Mammary epithelial cell (primary cell): ENCODE data around the gene PLEKHG4B.

ENCODE experiments used
- CTCF ChIP-seq, 2 donors: IDR thresholded peaks in 1 of 2; conservative IDR thresholded peaks in 1 of 2; 2 replicates each; pipeline ENCODE4 v1.5.1; 2011 to 2012; ENCODE audit warnings: inconsistent platforms in 2 of 2, low read length in 2 of 2, mild to moderate bottlenecking in 2 of 2, control low read depth in 1 of 2, low read depth in 1 of 2; ENCODE audit not compliant: insufficient read depth in 1 of 2; ENCODE audit errors: extremely low read depth in 1 of 2
- EZH2 ChIP-seq: IDR thresholded peaks from 2 replicates; pipeline ENCODE4 v1.6.1; 2012; ENCODE audit warnings: low read length, inconsistent platforms, borderline replicate concordance

- no peak for TF ChIP-seq CTCF (conservative IDR thresholded peaks at IDR 0.05 in 1 of 2, IDR thresholded peaks at IDR 0.05 in 1 of 2; ENCODE audit: extremely low read depth in 1 of 2, insufficient read depth in 1 of 2, low read depth in 1 of 2, low read length in 2 of 2)
- no peak for TF ChIP-seq EZH2
Observed at GRCh38 chr5:206406-206805, 114.4 kb downstream of the PLEKHG4B start.
